Adrenal gland (tissue), 5 donors: ENCODE data around the gene LIG4.

Experiments used
- CTCF ChIP-seq, 6 experiments: fragments of 450-650 bp in 4 of 6; fragments of 200-600 bp in 2 of 6; sonication (generic) in 1 of 6; IDR thresholded peaks; 1 replicate in 5 of 6; 2 replicates in 1 of 6; pipeline versions ENCODE4 v1.5.1 to v1.8.0; 2016 to 2021; ENCODE audit warnings: antibody characterized with exemption in 6 of 6, mild to moderate bottlenecking in 2 of 6, moderate library complexity in 1 of 6
- POLR2A ChIP-seq, 2 donors: fragments of 450-650 bp; IDR thresholded peaks; one replicate each; pipeline ENCODE4 v1.6.1; 2017; ENCODE audit warnings: antibody characterized with exemption in 2 of 2, mild to moderate bottlenecking in 2 of 2, moderate library complexity in 1 of 2
- donor health status: DM: no; HTN: no; CAD: no.

DNA sequence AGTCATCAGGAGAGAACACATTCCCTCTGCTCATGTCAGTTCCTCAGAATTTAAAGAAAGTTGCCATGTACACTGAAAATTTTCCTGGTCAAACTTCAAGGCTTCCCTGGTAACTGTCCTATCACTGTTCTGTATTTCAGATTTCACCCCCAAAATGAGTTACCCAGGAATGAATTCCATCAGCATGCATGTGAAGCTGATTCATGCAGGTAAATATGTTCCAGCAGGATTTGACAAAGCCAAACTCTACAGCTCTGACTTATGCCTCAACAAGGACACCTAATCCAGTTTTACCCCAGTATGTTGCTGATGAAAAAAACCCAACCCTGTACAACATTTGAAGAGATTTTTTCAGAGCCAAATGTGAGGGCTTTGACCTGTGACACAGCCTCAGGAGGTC, 21.5 kb downstream of the LIG4 start:
- TF ChIP-seq CTCF (IDR thresholded peaks at IDR 0.05) = no peak
- TF ChIP-seq POLR2A (IDR thresholded peaks at IDR 0.05) = no peak
